ENCODE results near the gene SNX18. TPM values are rescaled to one million over a fixed set of nuclear protein-coding genes. Genes with fewer than 3 reads are reported as not detected.

The SNX18 gene
- total and polyA plus RNA-seq, 2 experiments from 2014 or later: 4.7 to 33.0 TPM

DNA sequence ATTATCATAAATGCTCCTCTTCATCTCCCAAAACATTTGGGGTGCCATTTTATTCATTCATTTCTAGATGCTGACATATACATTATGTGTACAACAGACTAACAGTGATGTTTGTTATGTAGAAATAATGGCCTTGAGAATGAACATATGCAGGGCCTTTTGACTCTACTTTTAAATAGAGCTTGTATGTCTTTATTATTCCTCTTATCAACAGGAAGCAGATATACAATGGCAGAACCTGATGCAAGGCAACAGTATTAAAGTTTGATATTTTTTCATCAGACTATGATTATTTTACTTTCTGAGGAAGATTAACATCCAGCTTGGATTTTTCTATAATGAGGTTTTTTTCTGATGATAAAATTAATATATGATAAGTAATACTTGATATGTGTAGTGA, 44.1 kb downstream of the SNX18 start:
- Mint-ChIP-seq H3K27ac (no peak overlapping the region), H3K36me3 (ENCODE audit: low read depth) (peaks cover 3% of the 10 kb centered on the region; the same call in 1 of the 3 replicates), H3K9me3 (0 out of 3 replicates have a peak, but pooled peaks cover 4% of the 10 kb centered on the region), H3K4me3 (no peak overlapping the region), H3K4me1 (no peaks in the 10 kb centered on the region; the same call in 2 of the 3 replicates), H3K27me3 (ENCODE audit: insufficient read depth, low read depth, poor library complexity) (no peaks in the 10 kb centered on the region)
- no peak for ATAC-seq
- TF ChIP-seq ZNF462 (CRISPR knock-in tag; IDR thresholded peaks at IDR 0.05) (no peak), NANOG (IDR thresholded peaks at IDR 0.05; ENCODE audit: borderline replicate concordance) (no peak), CTCF (conservative IDR thresholded peaks at IDR 0.05; ENCODE audit: low read depth in 2 of 2) (no peak), EZH2 (IDR thresholded peaks at IDR 0.05; ENCODE audit: low read depth, unreplicated experiment) (no peak), POLR2AphosphoS5 (IDR thresholded peaks at IDR 0.05; ENCODE audit: low read depth) (no peak), EZH2phosphoT487 (IDR thresholded peaks at IDR 0.05; ENCODE audit: unreplicated experiment) (no peak), JUNB (IDR thresholded peaks at IDR 0.05; ENCODE audit: unreplicated experiment) (no peak), CREB1 (CRISPR knock-in tag; IDR thresholded peaks at IDR 0.05; ENCODE audit: low read depth) (no peak), ZNF114 (CRISPR knock-in tag; IDR thresholded peaks at IDR 0.05) (no peak), STAT1 (IDR thresholded peaks at IDR 0.05; ENCODE audit: unreplicated experiment) (no peak)
- TF ChIP-seq, protein P1, sequence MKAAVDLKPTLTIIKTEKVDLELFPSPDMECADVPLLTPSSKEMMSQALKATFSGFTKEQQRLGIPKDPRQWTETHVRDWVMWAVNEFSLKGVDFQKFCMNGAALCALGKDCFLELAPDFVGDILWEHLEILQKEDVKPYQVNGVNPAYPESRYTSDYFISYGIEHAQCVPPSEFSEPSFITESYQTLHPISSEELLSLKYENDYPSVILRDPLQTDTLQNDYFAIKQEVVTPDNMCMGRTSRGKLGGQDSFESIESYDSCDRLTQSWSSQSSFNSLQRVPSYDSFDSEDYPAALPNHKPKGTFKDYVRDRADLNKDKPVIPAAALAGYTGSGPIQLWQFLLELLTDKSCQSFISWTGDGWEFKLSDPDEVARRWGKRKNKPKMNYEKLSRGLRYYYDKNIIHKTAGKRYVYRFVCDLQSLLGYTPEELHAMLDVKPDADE (IDR thresholded peaks at IDR 0.05): no peak
- H2AFZ ChIP-seq: no peak overlapping the region
- no peaks in the 10 kb centered on the region for H3K4me1 ChIP-seq (ENCODE audit: insufficient read depth)
- no peak for DNase-seq (ENCODE audit: low spot score)
- H3K4me3 ChIP-seq: no peak overlapping the region
- H4K20me1 ChIP-seq (replicated peaks; ENCODE audit: insufficient read depth): no peaks in the 10 kb centered on the region
- no peaks in the 10 kb centered on the region for H3K27me3 ChIP-seq (ENCODE audit: insufficient read depth)
- H3F3A ChIP-seq (replicated peaks; ENCODE audit: low read depth): no peaks in the 10 kb centered on the region
- no peaks in the 10 kb centered on the region for H3K36me3 ChIP-seq (ENCODE audit: insufficient read depth)
- no peak overlapping the region for H3K4me2 ChIP-seq
- H3K27ac ChIP-seq (ENCODE audit: low read depth): no peak overlapping the region
- H3K79me2 ChIP-seq (replicated peaks; ENCODE audit: insufficient read depth): no peaks in the 10 kb centered on the region
- no peaks in the 10 kb centered on the region; the same call in 1 of the 2 replicates for H3K9me2 ChIP-seq (ENCODE audit: insufficient read depth)

Measured in GM23338 (cell line).